Natural killer cell (primary cell): ENCODE data around the gene AFAP1L2. TPM values are rescaled to one million over a fixed set of nuclear protein-coding genes. Genes with fewer than 3 reads are reported as not detected.

Experiments used
- ATAC-seq, 3 donors: fragments of 150-1000 bp in 2 of 3; fragments of 200-7000 bp in 1 of 3; cut with Tn5 transposase; 1 replicate in 1 of 3; 2 replicates in 2 of 3; pipeline ENCODE4 v1.10.0; 2021; ENCODE audit warnings: mild to moderate bottlenecking in 2 of 3, moderate library complexity in 2 of 3
- DNase-seq, 2 donors: peaks; one replicate each; pipeline versions ENCODE4 v3.0.0 to v3.0.0-alpha.2; 2013 to 2021; ENCODE audit warnings: mixed read lengths in 1 of 2
- H3K27ac ChIP-seq: one replicate; pipeline ENCODE4 v1.5.1; 2013; ENCODE audit warnings: mild to moderate bottlenecking, low read length
- H3K27me3 ChIP-seq: one replicate; pipeline ENCODE4 v1.6.1; 2013; ENCODE audit warnings: low read length; ENCODE audit not compliant: control insufficient read depth, insufficient read depth
- H3K36me3 ChIP-seq: one replicate; pipeline ENCODE4 v1.6.1; 2013; ENCODE audit warnings: low read length; ENCODE audit not compliant: control insufficient read depth, insufficient read depth
- H3K4me1 ChIP-seq: one replicate; pipeline ENCODE4 v1.6.1; 2013; ENCODE audit warnings: low read length; ENCODE audit not compliant: control insufficient read depth, insufficient read depth
- H3K4me3 ChIP-seq: one replicate; pipeline ENCODE4 v1.5.1; 2013; ENCODE audit warnings: low read length
- H3K9me3 ChIP-seq: one replicate; pipeline ENCODE4 v1.6.1; 2013; ENCODE audit warnings: low read length; ENCODE audit not compliant: control insufficient read depth, insufficient read depth
- H3K27ac Mint-ChIP-seq, 2 donors: one replicate each; pipeline ENCODE4 v1.8.0; 2022; ENCODE audit warnings: mild to moderate bottlenecking in 2 of 2, mixed read lengths in 2 of 2, moderate library complexity in 1 of 2
- H3K27me3 Mint-ChIP-seq, 2 donors: one replicate each; pipeline ENCODE4 v1.8.0; 2022; ENCODE audit warnings: low read depth in 2 of 2, mixed read lengths in 2 of 2
- H3K36me3 Mint-ChIP-seq: one replicate; pipeline ENCODE4 v1.8.0; 2022; ENCODE audit warnings: mixed read lengths
- H3K4me1 Mint-ChIP-seq, 2 donors: one replicate each; pipeline ENCODE4 v1.8.0; 2022; ENCODE audit warnings: mixed read lengths in 2 of 2
- H3K4me3 Mint-ChIP-seq: one replicate; pipeline ENCODE4 v1.8.0; 2022; ENCODE audit warnings: mild to moderate bottlenecking, moderate library complexity, mixed read lengths
- H3K9me3 Mint-ChIP-seq, 2 donors: one replicate each; pipeline ENCODE4 v1.8.0; 2022; ENCODE audit warnings: mixed read lengths in 2 of 2
- CTCF ChIP-seq: fragments of 200-600 bp; IDR thresholded peaks from one replicate; pipeline ENCODE4 v1.8.0; 2022; ENCODE audit warnings: antibody characterized with exemption
- WGBS: methylation state at CpG from one replicate; pipeline ENCODE4 v1.1.7; 2013; ENCODE audit warnings: missing lambda C conversion rate; ENCODE audit not compliant: insufficient coverage; 5-methylcytosine and 5-hydroxymethylcytosine counted together
- intact Hi-C: fragments of 100-400 bp; cut with micrococcal nuclease; formaldehyde crosslinking; loops from one replicate; pipeline ENCODE4 v1.14.2; 2022
- total RNA-seq, 4 donors: library from RNA; stranded (reverse); fragments of 120-200 nt in 1 of 4; gene quantifications; one replicate each; pipeline versions ENCODE4 v1.2.3 to v1.2.4, GENCODE V29; 2013 to 2022

AFAP1L2 gene
- total RNA-seq, 3 donors from 2014 or later (not counting 1 experiment from before 2014, with no cell fraction given): 0.66 to 2.8 (median 1.3) TPM

DNA sequence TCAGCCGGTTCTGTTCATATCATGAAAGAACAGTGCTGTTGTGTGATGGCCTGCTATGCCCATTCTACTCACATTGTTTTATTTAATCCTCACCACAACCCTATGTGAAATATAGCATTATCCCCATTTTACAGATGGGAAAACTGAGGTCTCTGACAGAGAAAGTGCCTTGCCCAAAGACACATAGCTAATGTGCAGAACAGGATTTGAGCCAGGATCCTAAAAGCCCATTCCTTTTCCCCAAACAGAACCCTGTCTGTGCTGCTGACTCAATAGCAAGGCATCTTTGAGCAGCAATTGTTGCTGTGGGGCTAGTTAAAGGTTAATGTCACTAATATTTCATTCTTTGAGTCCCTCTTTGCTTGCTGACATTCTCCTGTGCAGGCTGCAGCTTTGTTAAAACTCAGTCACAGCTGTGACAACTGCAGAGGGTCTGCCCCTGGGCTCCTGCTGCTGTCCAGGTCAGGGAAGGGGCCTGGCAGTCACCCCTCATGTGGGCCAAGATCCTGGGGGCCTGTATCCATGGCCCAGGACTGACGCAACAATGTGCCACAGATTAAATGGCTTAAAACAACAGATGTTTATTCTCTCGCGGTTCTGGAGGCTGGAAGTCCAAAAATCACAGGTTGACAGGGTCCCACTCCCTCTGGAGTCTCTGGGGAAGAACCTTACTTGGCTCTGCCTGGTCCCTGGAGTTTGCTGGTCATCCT lies 40.4 kb downstream of the AFAP1L2 start:
- Histone ChIP-seq H3K9me3 (no peaks in the 10 kb centered on the region), H3K27ac (no peak overlapping the region), H3K4me3 (no peak overlapping the region), H3K27me3 (no peaks in the 10 kb centered on the region), H3K4me1 (peaks cover 15% of the 10 kb centered on the region), H3K36me3 (no peaks in the 10 kb centered on the region)
- no peak for TF ChIP-seq CTCF
- WGBS: 94% methylated on average over 4 of the region's 4 CpGs
- peaks cover 10 to 17% of the 10 kb centered on the region in 2 donors for H3K4me1 Mint-ChIP-seq
- H3K4me3 Mint-ChIP-seq: no peak overlapping the region
- intact Hi-C loops: no loop called here
- DNase-seq (no peak), ATAC-seq (no peak)
- no peaks in the 10 kb centered on the region for H3K36me3 Mint-ChIP-seq
- H3K27me3 Mint-ChIP-seq: peaks cover 2 to 29% of the 10 kb centered on the region in 2 donors
- H3K9me3 Mint-ChIP-seq: no peaks in the 10 kb centered on the region
- no peak overlapping the region for H3K27ac Mint-ChIP-seq

- Histone ChIP-seq H3K27me3 (no peaks in the 10 kb centered on the region), H3K9me3 (no peaks in the 10 kb centered on the region), H3K36me3 (no peaks in the 10 kb centered on the region), H3K4me1 (peaks cover 15% of the 10 kb centered on the region), H3K4me3 (no peak overlapping the region), H3K27ac (no peak overlapping the region)
- H3K4me1 Mint-ChIP-seq: peaks cover 10 to 12% of the 10 kb centered on the region in 2 donors
- ATAC-seq: no peak
- H3K4me3 Mint-ChIP-seq: no peak overlapping the region
- no peak overlapping the region for H3K27ac Mint-ChIP-seq
- H3K36me3 Mint-ChIP-seq: no peaks in the 10 kb centered on the region
- WGBS: 89% methylated on average over 16 of the region's 16 CpGs
- DNase-seq: no peak
- intact Hi-C loops: no loop called here
- H3K9me3 Mint-ChIP-seq: no peaks in the 10 kb centered on the region
- TF ChIP-seq CTCF: no peak
- H3K27me3 Mint-ChIP-seq: peaks cover 2 to 32% of the 10 kb centered on the region in 2 donors
Measured at GRCh38 chr10:114362826-114363355, 41.4 kb downstream of the AFAP1L2 start.

GRCh38 chr10:114359953-114360345 lies 44.4 kb downstream of the AFAP1L2 start:
- no peak overlapping the region for H3K27ac Mint-ChIP-seq
- TF ChIP-seq CTCF: no peak
- peaks cover 7 to 39% of the 10 kb centered on the region in 2 donors for H3K27me3 Mint-ChIP-seq
- H3K36me3 Mint-ChIP-seq: no peaks in the 10 kb centered on the region
- intact Hi-C loops: no loop called here
- Histone ChIP-seq H3K4me3 (no peak overlapping the region), H3K36me3 (no peaks in the 10 kb centered on the region), H3K4me1 (no peaks in the 10 kb centered on the region), H3K27ac (no peak overlapping the region), H3K9me3 (no peaks in the 10 kb centered on the region), H3K27me3 (no peaks in the 10 kb centered on the region)
- ATAC-seq (no peak), DNase-seq (no peak)
- 92% methylated on average over 2 of the region's 2 CpGs for WGBS
- H3K4me1 Mint-ChIP-seq: peaks cover 7 to 11% of the 10 kb centered on the region in 2 donors
- no peaks in the 10 kb centered on the region for H3K9me3 Mint-ChIP-seq
- H3K4me3 Mint-ChIP-seq: no peak overlapping the region
